NOMO-1 treated with DMSO at 0.1 percent for 48 hours (cell line): ENCODE measurements around the gene MED12.
"Not testable (repeated sequence)": the region's sequence is repeated elsewhere in the genome, so short reads cannot be mapped to it uniquely, and the experiment has no call there.

Experiments used
- DNase-seq: peaks from one replicate; lab custom pipeline; 2025; ENCODE audit not compliant: unreplicated experiment; lab: John Stamatoyannopoulos, UW

MED12 gene

GRCh38 chrX:71160475-71160874 is 42.1 kb downstream of the MED12 start:
- DNase-seq = no peak

GRCh38 chrX:71162981-71163380 is 44.6 kb downstream of the MED12 start:
- no peak for DNase-seq

GRCh38 chrX:71164071-71164470 is 45.7 kb downstream of the MED12 start:
- no peak for DNase-seq

GRCh38 chrX:71166461-71166860 is 48.1 kb downstream of the MED12 start:
- DNase-seq = no peak

- no peak for DNase-seq
These were observed 48.8 kb downstream of the MED12 start for GRCh38 chrX:71167031-71167781.

- DNase-seq = no peak
These were observed 49.7 kb downstream of the MED12 start for GRCh38 chrX:71168134-71168533.

- DNase-seq = no peak
These were observed 51.2 kb downstream of the MED12 start for GRCh38 chrX:71169586-71169985.

- DNase-seq = no peak
These were observed 52.3 kb downstream of the MED12 start for GRCh38 chrX:71170660-71171059.

GRCh38 chrX:71171110-71171801 is 52.9 kb downstream of the MED12 start:
- DNase-seq = peak; percentile 51

- no peak for DNase-seq
These were observed 55.0 kb downstream of the MED12 start for GRCh38 chrX:71173440-71173839.

GRCh38 chrX:71174795-71175194 is 56.4 kb downstream of the MED12 start:
- no peak for DNase-seq

GRCh38 chrX:71175531-71175930 is 57.1 kb downstream of the MED12 start:
- DNase-seq = no peak

GRCh38 chrX:71177327-71177726 is 58.9 kb downstream of the MED12 start:
- no peak for DNase-seq

GRCh38 chrX:71178908-71179307 is 60.5 kb downstream of the MED12 start:
- DNase-seq = peak; percentile 38

GRCh38 chrX:71180579-71181265 is 62.3 kb downstream of the MED12 start:
- DNase-seq = not testable (repeated sequence)

GRCh38 chrX:71181558-71181909 is 63.1 kb downstream of the MED12 start:
- no peak for DNase-seq

- DNase-seq = peak; percentile 88
These were observed 63.8 kb downstream of the MED12 start for GRCh38 chrX:71181910-71182799.

GRCh38 chrX:71182871-71183270 is 64.5 kb downstream of the MED12 start:
- DNase-seq = no peak

- no peak for DNase-seq
These were observed 64.9 kb downstream of the MED12 start for GRCh38 chrX:71183341-71183740.

GRCh38 chrX:71184092-71184491 is 65.7 kb downstream of the MED12 start:
- DNase-seq = no peak
